Large intestine (tissue), 3 donors: ENCODE data around the gene RTN4. TPM values are rescaled to one million over a fixed set of nuclear protein-coding genes. Genes with fewer than 3 reads are reported as not detected.

Source experiments
- DNase-seq, 2 donors: peaks; one replicate each; pipeline versions ENCODE4 v3.0.0 to v3.0.0-alpha.2; 2013
- H3K27ac ChIP-seq: one replicate; pipeline ENCODE4 v1.5.1; 2013; ENCODE audit warnings: low read length
- H3K27me3 ChIP-seq: 2 replicates; pipeline ENCODE4 v1.6.1; 2013; ENCODE audit warnings: low read length; ENCODE audit not compliant: control insufficient read depth, insufficient read depth
- H3K36me3 ChIP-seq: 2 replicates; pipeline ENCODE4 v1.6.1; 2013; ENCODE audit warnings: low read length; ENCODE audit not compliant: control insufficient read depth, insufficient read depth
- H3K4me1 ChIP-seq: one replicate; pipeline ENCODE4 v1.6.1; 2013; ENCODE audit warnings: low read length; ENCODE audit not compliant: control insufficient read depth, insufficient read depth
- H3K4me3 ChIP-seq: one replicate; pipeline ENCODE4 v1.5.1; 2013; ENCODE audit warnings: low read length
- H3K9me3 ChIP-seq: one replicate; pipeline ENCODE4 v1.6.1; 2013; ENCODE audit warnings: mild to moderate bottlenecking, low read depth, low read length, moderate library complexity; ENCODE audit not compliant: control insufficient read depth
- WGBS: methylation state at CpG from one replicate; pipeline ENCODE4 v1.1.5; 2013; ENCODE audit warnings: low lambda C conversion rate; ENCODE audit not compliant: insufficient coverage; 5-methylcytosine and 5-hydroxymethylcytosine counted together
- polyA plus RNA-seq: library from polyadenylated mRNA; unstranded; fragments of 120-200 nt; gene quantifications from one replicate; pipeline ENCODE4 v1.2.1, GENCODE V29; 2013

The RTN4 gene
- polyA plus RNA-seq, 1 donor = 259 TPM

DNA sequence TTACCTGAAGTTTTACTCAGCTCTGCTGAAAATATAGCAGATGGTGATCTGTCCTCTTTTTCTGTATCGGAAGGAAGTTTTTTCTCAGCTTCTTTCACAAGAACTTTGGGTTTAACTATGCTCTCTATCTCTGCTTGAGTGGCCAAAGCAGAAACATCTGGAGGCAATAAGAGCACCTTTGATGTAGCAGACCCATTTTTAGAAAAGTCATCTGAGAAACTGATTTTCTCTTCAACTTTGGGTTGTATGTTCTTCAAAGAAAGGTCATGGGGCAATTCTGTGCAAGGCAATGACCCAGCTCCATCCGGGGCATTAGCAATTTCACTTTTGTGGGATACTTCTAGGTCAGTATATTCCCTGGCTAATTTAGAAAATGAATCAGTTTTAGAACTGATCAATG is 25.2 kb downstream of the RTN4 start:
- Histone ChIP-seq H3K9me3 (no peaks in the 10 kb centered on the region), H3K27me3 (no peaks in the 10 kb centered on the region), H3K4me1 (no peaks in the 10 kb centered on the region), H3K4me3 (no peak overlapping the region), H3K36me3 (no peaks in the 10 kb centered on the region), H3K27ac (no peak overlapping the region)
- DNase-seq = no peak
- WGBS = no CpG with 5 or more reads among the region's 2 CpGs

DNA sequence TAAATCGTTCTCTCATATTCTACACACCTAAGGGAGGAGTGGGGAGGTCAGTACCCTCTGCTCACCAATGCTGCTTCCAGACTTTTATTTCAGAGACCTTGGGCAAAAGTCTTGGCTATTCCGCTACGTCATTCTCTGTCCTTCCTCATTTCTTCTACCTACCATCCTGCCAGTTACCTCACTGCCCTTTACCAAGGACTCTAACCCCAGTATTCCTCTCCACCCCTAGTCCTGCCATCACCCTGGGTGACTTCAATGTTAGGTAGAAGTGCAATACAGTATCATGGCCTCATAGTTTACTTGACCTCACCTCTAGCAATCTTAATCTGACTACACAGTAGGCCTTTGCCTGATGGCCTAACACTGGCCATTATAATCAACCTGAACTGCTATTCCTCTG is 27.8 kb downstream of the RTN4 start:
- no peaks in the 10 kb centered on the region for H3K27me3 ChIP-seq
- DNase-seq = no peak
- H3K4me3 ChIP-seq = no peak overlapping the region
- WGBS = 100% methylated on average over 2 of the region's 3 CpGs
- no peak overlapping the region for H3K27ac ChIP-seq
- no peaks in the 10 kb centered on the region for H3K4me1 ChIP-seq
- no peaks in the 10 kb centered on the region for H3K9me3 ChIP-seq
- no peaks in the 10 kb centered on the region for H3K36me3 ChIP-seq

DNA sequence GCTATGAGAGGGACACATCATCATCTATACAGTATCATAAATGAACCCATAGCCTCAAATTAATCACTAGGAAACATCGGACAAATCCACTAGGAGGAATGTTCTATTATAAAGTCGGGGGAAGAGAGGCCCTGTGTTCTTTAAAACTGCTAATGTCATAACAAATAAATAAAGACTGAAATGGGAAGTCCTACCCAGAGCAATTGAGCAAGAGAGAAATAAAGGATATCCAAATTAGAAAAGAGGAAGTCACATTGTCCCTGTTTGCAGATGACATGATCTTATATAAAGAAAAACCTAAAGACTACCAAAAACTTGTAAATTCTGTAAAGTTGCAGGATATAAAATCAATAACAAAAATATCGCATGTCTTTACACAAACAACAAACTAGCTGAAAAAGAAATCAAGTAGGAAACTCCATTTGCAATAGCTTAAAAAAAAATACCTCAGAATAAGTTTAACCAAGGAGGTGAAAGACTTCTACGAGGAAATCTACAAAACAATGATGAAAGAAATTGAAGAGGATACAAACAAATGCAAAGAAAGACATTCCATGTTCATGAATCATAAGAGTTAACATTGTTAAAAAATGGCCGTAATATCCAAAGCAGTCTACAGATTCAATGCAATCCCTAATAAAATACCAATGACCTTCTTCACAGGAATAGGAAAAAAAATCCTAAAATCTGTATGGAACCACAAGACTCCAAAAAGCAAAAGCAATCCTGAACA is 30.6 kb downstream of the RTN4 start:
- DNase-seq = no peak
- no peak overlapping the region for H3K4me3 ChIP-seq
- H3K36me3 ChIP-seq = no peaks in the 10 kb centered on the region
- no peaks in the 10 kb centered on the region for H3K4me1 ChIP-seq
- no peaks in the 10 kb centered on the region for H3K27me3 ChIP-seq
- WGBS = 78% methylated on average over 3 of the region's 5 CpGs
- H3K9me3 ChIP-seq = no peaks in the 10 kb centered on the region
- no peak overlapping the region for H3K27ac ChIP-seq

DNA sequence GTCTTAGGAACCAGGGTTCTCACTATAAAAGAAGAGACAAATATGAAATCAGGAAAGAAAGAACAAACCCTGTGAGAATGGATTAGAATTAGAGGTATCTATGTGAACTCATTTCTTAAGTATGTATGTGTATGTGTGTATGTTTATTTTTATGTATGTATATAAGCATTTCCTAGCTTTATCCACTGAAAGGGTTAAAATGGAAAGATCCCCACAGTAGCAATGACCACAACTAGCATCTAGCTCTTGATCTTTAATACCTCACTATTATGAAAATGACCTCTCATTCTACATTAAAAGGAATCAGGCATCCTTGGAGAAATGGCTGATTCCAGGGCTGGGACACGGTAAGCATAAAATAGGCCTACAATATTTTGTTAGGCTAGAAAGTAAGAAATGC is 31.6 kb downstream of the RTN4 start:
- H3K27me3 ChIP-seq = no peaks in the 10 kb centered on the region
- H3K4me3 ChIP-seq = no peak overlapping the region
- H3K9me3 ChIP-seq = no peaks in the 10 kb centered on the region
- H3K27ac ChIP-seq = no peak overlapping the region
- peaks cover 2% of the 10 kb centered on the region for H3K4me1 ChIP-seq
- WGBS = 100% methylated on average over 1 of the region's 1 CpG
- no peaks in the 10 kb centered on the region for H3K36me3 ChIP-seq
- DNase-seq = no peak

DNA sequence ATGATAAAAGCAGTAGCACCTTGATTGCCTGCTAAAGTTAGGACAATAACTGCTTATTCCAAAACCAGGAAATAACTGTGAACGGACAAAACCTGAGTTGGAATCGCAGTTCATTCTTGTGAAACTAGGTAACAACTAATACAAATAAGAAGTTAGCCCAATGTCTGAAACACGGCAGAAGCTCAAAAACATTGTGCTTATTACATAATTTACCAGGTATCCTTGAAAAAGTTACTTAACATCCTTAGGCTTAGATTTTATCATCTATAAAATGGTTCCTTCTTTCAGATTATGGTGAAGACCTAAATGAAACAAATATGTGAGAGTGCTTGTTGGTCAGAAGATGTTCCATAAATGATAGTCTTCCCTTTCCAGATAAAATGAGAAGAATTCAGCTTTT is 32.4 kb downstream of the RTN4 start:
- H3K27ac ChIP-seq = no peak overlapping the region

DNA sequence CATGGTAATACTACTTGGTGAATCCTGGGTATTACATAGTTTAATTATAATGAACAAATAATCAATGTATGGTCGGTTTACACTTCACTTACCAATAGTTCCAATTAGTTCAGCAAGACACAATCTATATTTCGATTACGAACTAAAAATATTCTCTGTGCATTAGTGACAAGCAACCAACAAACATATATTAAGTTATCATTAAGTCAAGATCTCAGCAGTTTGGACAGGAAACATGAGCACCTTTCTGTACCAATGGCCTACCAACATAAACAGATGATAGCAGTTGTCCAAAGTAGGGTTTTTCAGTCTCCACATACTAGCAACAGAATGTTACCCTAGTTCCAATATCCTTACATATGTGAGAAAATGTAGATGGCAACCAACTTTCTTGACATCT is 32.8 kb downstream of the RTN4 start:
- no peak overlapping the region for H3K27ac ChIP-seq
- H3K9me3 ChIP-seq = no peaks in the 10 kb centered on the region
- 100% methylated on average over 1 of the region's 3 CpGs for WGBS
- H3K4me3 ChIP-seq = no peak overlapping the region
- peaks cover 12% of the 10 kb centered on the region for H3K4me1 ChIP-seq
- H3K36me3 ChIP-seq = no peaks in the 10 kb centered on the region
- no peak for DNase-seq
- no peaks in the 10 kb centered on the region for H3K27me3 ChIP-seq

More for the DNA sequence above, 32.4 kb downstream of the RTN4 start:
- no peaks in the 10 kb centered on the region for H3K27me3 ChIP-seq
- peaks cover 8% of the 10 kb centered on the region for H3K4me1 ChIP-seq
- H3K4me3 ChIP-seq = no peak overlapping the region
- no peaks in the 10 kb centered on the region for H3K9me3 ChIP-seq
- DNase-seq = no peak
- WGBS = 100% methylated on average over 1 of the region's 3 CpGs
- H3K36me3 ChIP-seq = no peaks in the 10 kb centered on the region

DNA sequence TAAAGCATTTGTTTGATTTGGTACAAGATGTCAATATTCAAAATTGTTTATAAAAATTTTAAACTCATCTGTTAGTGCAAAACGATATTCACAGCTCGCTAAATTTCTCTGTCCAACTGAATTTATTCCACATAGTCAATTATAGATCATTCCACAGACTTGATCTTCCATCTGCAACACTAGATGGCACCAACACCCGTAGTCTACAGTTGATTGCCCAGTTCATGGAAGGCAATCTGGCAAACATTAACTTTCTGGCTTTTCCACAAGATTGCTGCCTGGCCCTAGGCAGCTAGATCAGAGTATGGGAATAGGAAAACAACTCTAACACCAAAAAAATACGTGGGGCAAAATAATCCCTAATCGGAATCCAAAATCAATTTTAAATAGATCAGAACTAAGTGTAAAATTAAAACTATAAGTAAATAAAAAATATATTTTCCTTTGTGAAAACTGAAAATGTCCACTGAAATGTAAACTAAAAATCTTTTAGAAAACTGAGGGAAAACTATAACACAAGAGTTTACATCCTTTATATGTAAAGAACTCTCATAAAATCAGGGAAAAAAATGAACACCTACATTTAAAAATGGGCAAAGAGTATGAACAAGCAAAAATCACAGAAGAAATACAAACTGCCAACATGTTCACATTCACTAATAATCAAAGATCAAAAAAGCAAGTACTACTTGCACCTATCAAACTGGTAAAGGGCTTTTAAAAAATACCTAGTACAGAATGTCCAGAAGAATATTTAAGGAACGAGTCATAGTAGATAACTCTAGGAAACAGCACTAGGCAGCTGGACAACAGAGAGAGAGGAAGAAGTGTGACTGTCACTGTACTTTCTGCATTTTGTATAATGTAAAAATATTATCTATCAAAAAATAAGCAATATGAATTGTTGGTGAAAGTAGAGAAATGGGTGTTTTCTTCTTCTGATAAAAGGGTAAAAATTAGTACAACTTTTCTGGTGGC is 35.0 kb downstream of the RTN4 start:
- H3K4me3 ChIP-seq = no peak overlapping the region
- no peaks in the 10 kb centered on the region for H3K9me3 ChIP-seq
- peak; percentile 77 to 79 for DNase-seq
- no peaks in the 10 kb centered on the region for H3K27me3 ChIP-seq
- no peaks in the 10 kb centered on the region for H3K36me3 ChIP-seq
- H3K4me1 ChIP-seq = peaks cover 23% of the 10 kb centered on the region
- peak overlapping the region; percentile 31 for H3K27ac ChIP-seq
- 30% methylated on average over 2 of the region's 6 CpGs for WGBS

DNA sequence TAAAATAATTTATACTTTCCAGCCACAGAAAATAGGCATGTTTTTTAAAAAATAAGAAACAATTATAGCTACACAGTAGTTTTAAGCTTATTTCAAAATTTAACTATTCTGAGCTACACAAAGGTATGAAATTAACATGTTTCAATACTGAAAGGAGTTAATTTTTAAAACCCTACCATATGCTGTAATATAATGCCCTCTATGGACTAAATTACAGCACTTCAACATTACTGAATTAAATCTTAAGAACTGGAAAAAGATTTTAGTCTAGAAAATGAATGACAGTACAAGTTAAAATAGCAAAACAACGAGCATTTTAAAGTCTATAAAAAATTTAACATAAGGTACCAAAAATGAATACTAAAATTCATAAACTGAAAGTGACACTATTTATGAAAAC is 36.3 kb downstream of the RTN4 start:
- Histone ChIP-seq H3K4me1 (peaks cover 23% of the 10 kb centered on the region), H3K9me3 (no peaks in the 10 kb centered on the region), H3K27ac (peak overlapping the region; percentile 13), H3K27me3 (no peaks in the 10 kb centered on the region), H3K4me3 (no peak overlapping the region), H3K36me3 (no peaks in the 10 kb centered on the region)
- no peak for DNase-seq
- WGBS = 75% methylated on average over 1 of the region's 1 CpG

DNA sequence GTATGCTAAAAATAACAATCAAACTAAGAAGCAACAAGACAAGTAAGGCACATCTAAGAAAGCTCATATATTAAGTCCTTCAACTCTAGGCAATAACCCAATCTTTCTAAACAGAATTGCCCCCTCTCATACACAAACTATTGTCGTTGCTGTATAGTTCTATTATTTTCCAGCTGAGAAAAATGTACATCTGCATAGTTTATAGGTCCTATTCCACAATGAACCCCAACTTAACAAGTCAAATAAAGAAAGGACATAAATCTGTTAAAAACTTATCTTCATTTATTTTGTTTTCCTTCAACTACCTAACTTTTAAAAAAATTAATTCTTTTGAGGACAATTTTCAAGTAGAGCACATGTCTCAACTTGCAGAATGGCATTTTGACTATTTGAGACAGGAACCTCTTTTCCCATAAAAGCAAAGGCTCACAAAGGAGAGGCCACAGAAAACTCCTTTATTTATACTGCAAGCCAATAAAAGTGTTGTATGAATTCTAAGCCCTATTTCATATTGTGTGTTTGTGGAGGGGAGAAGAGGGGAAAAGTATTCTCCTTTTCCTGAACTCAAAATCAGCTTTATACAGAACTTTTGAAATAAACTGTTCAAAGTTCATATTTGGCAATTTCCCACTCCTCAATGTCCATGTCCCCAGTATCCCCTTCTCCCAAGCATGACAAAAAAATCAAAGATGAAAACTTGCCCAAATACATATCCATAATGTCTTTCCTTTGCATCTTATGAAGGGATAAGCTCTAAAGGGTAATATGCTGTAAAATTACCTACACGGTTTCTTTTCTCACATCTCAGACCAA is 37.4 kb downstream of the RTN4 start:
- Histone ChIP-seq H3K27ac (peak overlapping the region; percentile 95), H3K36me3 (no peaks in the 10 kb centered on the region), H3K9me3 (no peaks in the 10 kb centered on the region), H3K4me3 (no peak overlapping the region), H3K4me1 (peaks cover 23% of the 10 kb centered on the region), H3K27me3 (no peaks in the 10 kb centered on the region)
- DNase-seq = no peak
- 17% methylated on average over 1 of the region's 2 CpGs for WGBS
